Choroid plexus epithelial cell (primary cell): ENCODE measurements around the gene TMPRSS7.

ENCODE experiments used
- DNase-seq: peaks from one replicate; pipeline ENCODE4 v3.0.0-alpha.2; 2010; ENCODE audit warnings: low read depth
- H3K4me3 ChIP-seq: 2 replicates; pipeline ENCODE4 v1.5.1; 2011; ENCODE audit warnings: low read depth, mild to moderate bottlenecking, control low read depth, low read length, moderate library complexity
- TF ChIP-seq, protein P1 (sequence below): conservative IDR thresholded peaks from 2 replicates; pipeline ENCODE4 v1.5.1; 2011; ENCODE audit warnings: low read depth, mild to moderate bottlenecking, control low read depth, inconsistent platforms, low read length, moderate library complexity

The TMPRSS7 gene

DNA sequence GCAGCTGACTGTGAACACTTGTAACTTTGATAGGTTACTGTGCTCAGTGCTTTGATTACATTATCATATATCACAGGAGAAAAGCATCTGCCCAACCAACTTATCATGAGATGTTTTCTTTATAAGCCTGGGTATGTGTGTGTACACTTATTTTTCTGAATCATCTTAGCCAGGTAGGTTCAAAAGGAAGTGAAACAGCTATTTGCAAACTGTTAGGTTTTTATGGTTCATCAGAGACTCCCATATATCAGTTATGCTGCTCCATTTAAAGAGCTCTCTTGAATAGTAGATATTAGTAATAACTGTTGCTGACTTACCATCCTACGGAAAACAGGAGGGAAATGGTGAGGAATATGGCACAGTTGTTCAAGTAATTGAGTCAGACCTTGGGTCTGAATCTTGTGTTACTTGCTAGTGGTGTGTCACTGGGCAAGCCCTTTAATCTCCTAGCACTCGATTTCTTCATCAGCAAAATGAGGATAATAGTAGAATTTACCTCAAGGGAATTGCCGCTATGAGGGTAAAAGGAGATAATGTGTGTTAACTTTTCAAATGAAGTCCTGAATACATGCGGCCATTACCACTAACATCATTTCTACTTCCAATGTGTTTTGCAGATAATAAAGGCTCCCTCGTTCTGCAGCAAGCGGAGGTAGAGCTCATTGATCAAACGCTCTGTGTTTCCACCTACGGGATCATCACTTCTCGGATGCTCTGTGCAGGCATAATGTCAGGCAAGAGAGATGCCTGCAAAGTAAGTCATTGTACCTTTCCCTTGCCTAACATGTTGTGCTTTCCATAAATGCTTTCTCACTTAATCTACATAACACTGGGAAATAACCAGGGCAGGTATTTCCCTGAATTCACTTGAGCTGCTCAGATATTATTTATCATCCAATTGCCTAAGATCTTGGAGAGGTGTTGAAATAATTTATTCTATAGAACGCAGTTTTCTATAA is 43.9 kb downstream of the TMPRSS7 start:
- TF ChIP-seq, protein P1, sequence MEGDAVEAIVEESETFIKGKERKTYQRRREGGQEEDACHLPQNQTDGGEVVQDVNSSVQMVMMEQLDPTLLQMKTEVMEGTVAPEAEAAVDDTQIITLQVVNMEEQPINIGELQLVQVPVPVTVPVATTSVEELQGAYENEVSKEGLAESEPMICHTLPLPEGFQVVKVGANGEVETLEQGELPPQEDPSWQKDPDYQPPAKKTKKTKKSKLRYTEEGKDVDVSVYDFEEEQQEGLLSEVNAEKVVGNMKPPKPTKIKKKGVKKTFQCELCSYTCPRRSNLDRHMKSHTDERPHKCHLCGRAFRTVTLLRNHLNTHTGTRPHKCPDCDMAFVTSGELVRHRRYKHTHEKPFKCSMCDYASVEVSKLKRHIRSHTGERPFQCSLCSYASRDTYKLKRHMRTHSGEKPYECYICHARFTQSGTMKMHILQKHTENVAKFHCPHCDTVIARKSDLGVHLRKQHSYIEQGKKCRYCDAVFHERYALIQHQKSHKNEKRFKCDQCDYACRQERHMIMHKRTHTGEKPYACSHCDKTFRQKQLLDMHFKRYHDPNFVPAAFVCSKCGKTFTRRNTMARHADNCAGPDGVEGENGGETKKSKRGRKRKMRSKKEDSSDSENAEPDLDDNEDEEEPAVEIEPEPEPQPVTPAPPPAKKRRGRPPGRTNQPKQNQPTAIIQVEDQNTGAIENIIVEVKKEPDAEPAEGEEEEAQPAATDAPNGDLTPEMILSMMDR: no peak
- H3K4me3 ChIP-seq: no peak overlapping the region
- no peak for DNase-seq

DNA sequence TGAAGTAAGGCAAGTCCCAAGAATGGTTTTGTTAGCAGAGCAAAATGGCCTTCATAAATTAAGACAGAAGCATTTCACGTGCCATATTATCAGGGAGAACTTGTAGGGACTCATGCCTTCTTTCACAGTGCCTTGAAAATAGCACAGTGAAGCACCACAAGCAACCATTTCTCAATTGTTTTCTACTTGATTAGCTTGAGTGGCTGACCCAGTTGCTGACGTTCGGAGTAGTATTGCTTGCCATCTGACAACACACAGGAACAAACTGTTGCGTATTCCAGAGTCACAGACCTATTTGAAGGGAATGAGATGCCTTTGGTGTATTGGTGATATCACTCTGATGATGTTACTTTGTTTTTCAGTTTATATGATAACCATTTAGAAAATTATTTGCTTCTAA is 48.7 kb downstream of the TMPRSS7 start:
- TF ChIP-seq, protein P1: no peak
- DNase-seq: no peak
- H3K4me3 ChIP-seq: no peak overlapping the region

DNA sequence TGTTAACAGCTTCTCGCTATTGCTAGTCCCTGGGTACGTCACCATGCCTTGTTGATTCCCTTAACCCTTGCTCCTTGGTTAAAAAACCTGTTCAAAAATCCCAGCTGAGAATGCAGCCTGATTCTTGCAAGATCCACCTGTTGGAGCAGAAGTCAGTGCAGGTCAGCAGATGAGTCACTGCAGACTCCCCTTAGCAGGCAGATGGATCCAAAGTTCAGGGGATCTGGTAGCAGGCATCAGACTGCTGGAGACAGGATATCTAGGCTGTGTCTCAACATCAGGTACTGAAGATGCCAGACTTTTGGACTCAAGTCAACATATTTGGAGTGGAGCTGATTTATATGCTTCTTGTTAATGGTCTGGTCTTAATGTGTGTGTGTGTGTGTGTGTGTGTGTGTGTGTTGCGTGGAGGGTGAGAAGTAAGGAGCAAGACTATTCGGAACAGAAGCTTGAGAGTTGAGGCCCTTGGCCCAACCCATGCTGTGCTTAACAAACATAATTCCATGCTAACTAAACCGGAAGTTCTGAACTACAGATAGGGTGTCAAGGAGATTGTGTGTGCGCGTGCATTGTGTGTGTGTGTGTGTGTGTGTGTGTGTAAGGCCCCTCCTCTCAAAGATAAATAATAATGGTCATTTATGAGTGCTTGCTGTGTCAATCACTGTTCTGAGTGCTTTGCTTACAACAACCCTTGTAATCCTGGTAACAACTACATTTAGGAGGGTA is 50.6 kb downstream of the TMPRSS7 start:
- TF ChIP-seq, protein P1: no peak
- DNase-seq: no peak
- H3K4me3 ChIP-seq: no peak overlapping the region

DNA sequence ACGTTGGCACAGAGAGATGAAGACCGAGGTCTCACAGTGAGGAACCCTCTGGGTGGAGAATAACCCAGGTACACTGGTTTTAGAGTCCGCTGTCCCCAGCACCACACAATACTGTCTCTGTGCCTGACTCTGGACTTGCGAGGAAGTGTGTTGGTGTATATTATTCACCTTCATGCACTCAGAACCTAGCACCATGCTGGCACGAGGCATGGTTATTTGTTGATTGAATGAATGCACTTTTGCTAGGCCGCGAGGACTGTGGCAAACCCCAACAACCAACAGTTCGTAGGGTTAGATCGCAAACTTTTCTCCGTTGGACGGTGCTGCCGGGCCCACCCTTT is 51.2 kb downstream of the TMPRSS7 start:
- TF ChIP-seq, protein P1: no peak
- no peak for DNase-seq
- peak overlapping the region; percentile 74 for H3K4me3 ChIP-seq

DNA sequence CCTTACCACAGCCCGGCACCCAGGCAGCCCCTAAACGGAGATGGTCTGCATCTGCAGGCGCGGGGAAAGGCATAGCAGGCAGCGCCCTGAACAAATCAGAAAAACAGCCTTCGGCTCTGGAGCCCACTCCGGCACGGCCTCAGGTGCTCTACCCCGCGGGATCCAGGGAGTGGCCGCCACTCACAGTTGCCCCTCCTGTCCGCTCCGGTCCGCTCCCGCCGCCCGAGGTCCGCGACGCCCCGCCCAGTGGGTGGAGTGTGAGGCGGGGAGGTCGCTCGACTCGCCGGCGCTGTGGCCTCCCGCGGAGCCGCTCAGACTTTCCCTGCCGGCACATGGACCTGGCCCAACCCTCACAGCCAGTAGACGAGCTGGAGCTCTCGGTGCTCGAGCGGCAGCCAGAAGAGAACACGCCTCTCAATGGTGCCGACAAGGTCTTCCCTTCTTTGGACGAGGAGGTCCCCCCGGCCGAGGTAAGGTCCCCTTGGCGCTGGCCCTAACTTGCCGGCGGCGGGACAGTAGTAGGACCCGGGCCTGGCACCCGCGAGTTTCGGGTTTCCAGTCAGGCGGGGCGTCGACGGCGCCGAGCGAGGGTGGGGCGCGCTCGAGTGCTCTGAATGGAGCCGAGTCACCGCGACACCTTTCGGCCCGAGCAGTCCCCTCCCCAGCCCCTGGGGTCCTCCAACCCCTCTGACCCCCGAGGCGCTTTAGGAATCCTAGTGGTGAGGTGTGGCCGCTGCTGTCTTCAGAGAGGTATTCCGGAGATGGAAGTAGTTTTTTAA is 51.7 kb downstream of the TMPRSS7 start, which contains the start of gene C3orf52:
Gene C3orf52, plus strand, starts transcription at position 314 of the 779 bp plus-strand sequence. Its CDS starts 19 bp downstream, at position 333.
- TF ChIP-seq, protein P1: peak; percentile 23
- H3K4me3 ChIP-seq: peak within 1 kb of the TSS; percentile 74
- DNase-seq: peak; percentile 83

DNA sequence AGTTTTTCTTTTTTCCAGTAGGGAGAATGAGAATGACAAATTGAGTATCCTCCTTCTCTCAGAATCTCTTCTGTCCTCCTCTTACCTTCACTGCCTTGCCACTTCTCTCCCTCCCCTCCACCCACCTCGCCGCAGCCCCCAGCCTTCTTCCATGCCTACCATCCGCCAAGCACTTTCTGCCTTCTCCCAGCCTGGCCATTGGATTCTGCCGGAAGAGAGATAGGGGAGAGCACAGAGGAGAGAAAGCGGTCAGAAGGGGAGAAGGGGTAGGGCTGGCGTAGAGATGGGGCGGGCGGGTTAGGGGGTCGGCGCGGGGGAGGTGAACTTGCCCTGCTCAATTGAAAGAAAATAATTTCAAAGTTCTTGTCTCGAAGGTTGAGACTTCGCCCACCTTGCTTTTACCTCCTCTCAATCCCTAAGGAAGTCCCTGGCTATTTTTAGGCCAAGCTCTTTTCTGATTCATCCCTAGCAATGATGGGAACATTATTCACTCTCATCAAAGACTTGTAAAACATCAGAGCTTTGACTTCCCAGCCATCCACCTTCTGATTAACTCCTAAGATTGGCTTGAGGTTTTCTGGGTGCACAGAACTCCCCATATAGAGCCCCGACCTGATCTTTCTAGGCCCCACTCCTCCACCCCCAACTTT is 52.5 kb downstream of the TMPRSS7 start:
- peak overlapping the region; percentile 74 for H3K4me3 ChIP-seq
- peak; percentile 23 for DNase-seq
- TF ChIP-seq, protein P1: no peak
